ENCODE measurements around the gene TRPM8. TPM values are rescaled to one million over a fixed set of nuclear protein-coding genes. Genes with fewer than 3 reads are reported as not detected.

Gene TRPM8
- total and polyA plus RNA-seq, 2 of the 8 experiments (the other 6 are each of a cell fraction or from before 2014, with no cell fraction given) = 0.18 to 0.54 TPM

DNA sequence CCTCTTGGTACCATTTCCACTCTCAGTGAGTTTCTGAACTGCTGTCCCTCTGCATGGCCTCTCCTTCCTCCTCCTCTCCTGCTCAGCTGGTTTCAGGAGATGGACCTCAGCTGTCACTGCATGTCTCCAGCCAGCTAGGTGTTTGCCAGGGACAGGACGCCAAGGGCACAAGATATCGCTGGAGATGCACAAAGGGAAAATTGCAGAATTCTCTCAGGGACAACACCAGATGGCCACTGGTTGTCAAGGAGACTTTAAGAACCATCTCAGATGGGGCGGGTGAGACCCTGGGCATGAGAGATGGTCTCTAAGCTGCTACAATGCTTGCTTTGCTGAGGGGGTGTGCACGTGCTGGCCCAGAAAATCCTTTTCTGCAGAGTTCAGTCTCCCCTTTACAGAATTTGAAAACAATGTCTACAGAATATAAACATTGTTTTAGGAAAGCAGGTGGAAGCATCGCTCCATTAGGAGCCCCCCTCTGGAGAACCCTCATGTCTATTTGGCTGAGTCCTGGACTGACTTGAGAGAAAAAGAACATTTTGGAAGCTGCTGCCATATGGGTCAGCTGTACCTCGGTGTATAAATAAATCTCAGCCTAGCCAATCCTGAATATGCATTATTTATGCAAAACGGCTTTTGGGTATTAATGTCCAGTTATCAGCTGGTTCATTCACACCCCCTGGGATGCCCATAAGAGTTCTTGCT lies 75.5 kb downstream of the TRPM8 start (continued):
- TF ChIP-seq, protein P1, sequence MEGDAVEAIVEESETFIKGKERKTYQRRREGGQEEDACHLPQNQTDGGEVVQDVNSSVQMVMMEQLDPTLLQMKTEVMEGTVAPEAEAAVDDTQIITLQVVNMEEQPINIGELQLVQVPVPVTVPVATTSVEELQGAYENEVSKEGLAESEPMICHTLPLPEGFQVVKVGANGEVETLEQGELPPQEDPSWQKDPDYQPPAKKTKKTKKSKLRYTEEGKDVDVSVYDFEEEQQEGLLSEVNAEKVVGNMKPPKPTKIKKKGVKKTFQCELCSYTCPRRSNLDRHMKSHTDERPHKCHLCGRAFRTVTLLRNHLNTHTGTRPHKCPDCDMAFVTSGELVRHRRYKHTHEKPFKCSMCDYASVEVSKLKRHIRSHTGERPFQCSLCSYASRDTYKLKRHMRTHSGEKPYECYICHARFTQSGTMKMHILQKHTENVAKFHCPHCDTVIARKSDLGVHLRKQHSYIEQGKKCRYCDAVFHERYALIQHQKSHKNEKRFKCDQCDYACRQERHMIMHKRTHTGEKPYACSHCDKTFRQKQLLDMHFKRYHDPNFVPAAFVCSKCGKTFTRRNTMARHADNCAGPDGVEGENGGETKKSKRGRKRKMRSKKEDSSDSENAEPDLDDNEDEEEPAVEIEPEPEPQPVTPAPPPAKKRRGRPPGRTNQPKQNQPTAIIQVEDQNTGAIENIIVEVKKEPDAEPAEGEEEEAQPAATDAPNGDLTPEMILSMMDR (IDR thresholded peaks at IDR 0.05; ENCODE audit: control extremely low read depth in 1 of 3, insufficient read depth in 1 of 3, low read depth in 1 of 3, low read length in 3 of 3) = no peak
- TF ChIP-seq POLR2AphosphoS5 (IDR thresholded peaks at IDR 0.05; ENCODE audit: low read depth, low read length) (no peak), JUN (IDR thresholded peaks at IDR 0.05; ENCODE audit: low read depth, low read length) (no peak), CHD2 (IDR thresholded peaks at IDR 0.05; ENCODE audit: low read length) (no peak), MAFK (IDR thresholded peaks at IDR 0.05; ENCODE audit: low read depth, low read length) (no peak), RFX5 (IDR thresholded peaks at IDR 0.05; ENCODE audit: borderline replicate concordance, low read depth, low read length) (no peak), SP2 (IDR thresholded peaks at IDR 0.05; ENCODE audit: low read length) (no peak), TAF7 (optimal IDR thresholded peaks at IDR 0.05; ENCODE audit: borderline replicate concordance, low read depth, low read length) (no peak), CEBPB (IDR thresholded peaks at IDR 0.05; ENCODE audit: low read depth, low read length) (no peak)
